Mesenchymal stem cell (in vitro differentiated cells and primary cell): Measurements from ENCODE around the gene RNF148.
"Not testable (repeated sequence)": the region's sequence is repeated elsewhere in the genome, so short reads cannot be mapped to it uniquely, and the experiment has no call there.

ENCODE experiments used
- DNase-seq: peaks from one replicate; pipeline ENCODE4 v3.0.0-alpha.2; 2013
- H2AFZ ChIP-seq: one replicate; pipeline ENCODE4 v1.6.1; 2013; ENCODE audit warnings: low read depth, mild to moderate bottlenecking, control low read depth, inconsistent platforms, low read length, moderate library complexity
- H2AK5ac ChIP-seq: 2 replicates; pipeline ENCODE4 v1.6.1; 2013; ENCODE audit warnings: low read length, moderate library complexity, mild to moderate bottlenecking, inconsistent platforms; ENCODE audit not compliant: severe bottlenecking
- H2BK120ac ChIP-seq: one replicate; pipeline ENCODE4 v1.6.1; 2013; ENCODE audit warnings: low read depth, mild to moderate bottlenecking, inconsistent platforms, low read length, moderate library complexity
- H2BK12ac ChIP-seq, 2 experiments: one replicate each; pipeline ENCODE4 v1.6.1; 2013; ENCODE audit warnings: inconsistent platforms in 2 of 2, low read length in 2 of 2, mild to moderate bottlenecking in 2 of 2, moderate library complexity in 2 of 2, control low read depth in 1 of 2
- H2BK15ac ChIP-seq: one replicate; pipeline ENCODE4 v1.6.1; 2013; ENCODE audit warnings: mild to moderate bottlenecking, low read depth, inconsistent platforms; ENCODE audit not compliant: poor library complexity, severe bottlenecking
- H2BK5ac ChIP-seq: 2 replicates; pipeline ENCODE4 v1.6.1; 2013; ENCODE audit warnings: low read depth, mild to moderate bottlenecking, low read length, control low read depth, inconsistent platforms; ENCODE audit not compliant: poor library complexity, severe bottlenecking
- H3K14ac ChIP-seq, 2 experiments: one replicate each; pipeline ENCODE4 v1.6.1; 2013; ENCODE audit warnings: inconsistent platforms in 2 of 2, low read length in 2 of 2, control low read depth in 1 of 2, mild to moderate bottlenecking in 1 of 2, moderate library complexity in 1 of 2
- H3K18ac ChIP-seq, 2 experiments: one replicate each; pipeline ENCODE4 v1.6.1; 2013; ENCODE audit warnings: inconsistent platforms in 2 of 2, low read length in 2 of 2, control low read depth in 1 of 2, low read depth in 1 of 2, mild to moderate bottlenecking in 1 of 2
- H3K23ac ChIP-seq, 2 experiments: one replicate each; pipeline ENCODE4 v1.6.1; 2013; ENCODE audit warnings: inconsistent platforms in 2 of 2, low read length in 2 of 2, mild to moderate bottlenecking in 2 of 2, moderate library complexity in 2 of 2, control low read depth in 1 of 2
- H3K27ac ChIP-seq: 2 replicates; pipeline ENCODE4 v1.5.1; 2013; ENCODE audit warnings: mild to moderate bottlenecking, moderate library complexity, low read length, control low read depth, inconsistent platforms; ENCODE audit not compliant: poor library complexity, severe bottlenecking
- H3K27me3 ChIP-seq, 2 experiments: 2 replicates each; pipeline versions ENCODE4 v1.6.1 to v1.7.0; 2013; ENCODE audit warnings: low read length in 2 of 2, mild to moderate bottlenecking in 2 of 2, moderate library complexity in 2 of 2, control low read depth in 1 of 2, inconsistent platforms in 1 of 2; ENCODE audit not compliant: control insufficient read depth in 1 of 2, insufficient read depth in 1 of 2
- H3K36me3 ChIP-seq, 2 experiments: 2 replicates each; pipeline versions ENCODE4 v1.6.1 to v1.7.0; 2013; ENCODE audit warnings: low read length in 2 of 2, control low read depth in 1 of 2, inconsistent platforms in 1 of 2, low read depth in 1 of 2, mild to moderate bottlenecking in 1 of 2; ENCODE audit not compliant: insufficient read depth in 2 of 2, control insufficient read depth in 1 of 2
- H3K4ac ChIP-seq, 2 experiments: one replicate each; pipeline ENCODE4 v1.6.1; 2013; ENCODE audit warnings: inconsistent platforms in 2 of 2, low read length in 2 of 2, mild to moderate bottlenecking in 2 of 2, moderate library complexity in 2 of 2, control low read depth in 1 of 2, low read depth in 1 of 2
- H3K4me1 ChIP-seq: 2 replicates; pipeline ENCODE4 v1.6.1; 2013; ENCODE audit warnings: low read depth, low read length, control low read depth; ENCODE audit not compliant: control insufficient read depth, insufficient read depth
- H3K4me2 ChIP-seq: 2 replicates; pipeline ENCODE4 v1.6.1; 2013; ENCODE audit warnings: low read length, mild to moderate bottlenecking, inconsistent platforms; ENCODE audit not compliant: poor library complexity, severe bottlenecking
- H3K4me3 ChIP-seq, 2 experiments: 2 replicates each; pipeline versions ENCODE4 v1.5.1 to v1.7.0; 2013; ENCODE audit warnings: low read length in 2 of 2, mild to moderate bottlenecking in 2 of 2, control low read depth in 1 of 2, low read depth in 1 of 2; ENCODE audit not compliant: insufficient read depth in 1 of 2
- H3K79me1 ChIP-seq: replicated peaks from 2 replicates; pipeline ENCODE4 v1.6.1; 2013; ENCODE audit warnings: mild to moderate bottlenecking, control low read depth, low read length, inconsistent platforms; ENCODE audit not compliant: poor library complexity, severe bottlenecking
- H3K9ac ChIP-seq: 2 replicates; pipeline ENCODE4 v1.7.0; 2013; ENCODE audit warnings: mild to moderate bottlenecking, low read length, moderate library complexity
- H3K9me3 ChIP-seq: 2 replicates; pipeline ENCODE4 v1.7.0; 2013; ENCODE audit warnings: mild to moderate bottlenecking, low read length; ENCODE audit not compliant: control insufficient read depth
- H4K8ac ChIP-seq: one replicate; pipeline ENCODE4 v1.6.1; 2013; ENCODE audit warnings: inconsistent platforms, mild to moderate bottlenecking, low read length, moderate library complexity
- H4K91ac ChIP-seq: one replicate; pipeline ENCODE4 v1.6.1; 2013; ENCODE audit warnings: mild to moderate bottlenecking, low read length, inconsistent platforms
- WGBS: methylation state at CpG from one replicate; pipeline ENCODE4 v1.1.7; 2013; ENCODE audit warnings: mixed read lengths; 5-methylcytosine and 5-hydroxymethylcytosine counted together

Gene RNF148

DNA sequence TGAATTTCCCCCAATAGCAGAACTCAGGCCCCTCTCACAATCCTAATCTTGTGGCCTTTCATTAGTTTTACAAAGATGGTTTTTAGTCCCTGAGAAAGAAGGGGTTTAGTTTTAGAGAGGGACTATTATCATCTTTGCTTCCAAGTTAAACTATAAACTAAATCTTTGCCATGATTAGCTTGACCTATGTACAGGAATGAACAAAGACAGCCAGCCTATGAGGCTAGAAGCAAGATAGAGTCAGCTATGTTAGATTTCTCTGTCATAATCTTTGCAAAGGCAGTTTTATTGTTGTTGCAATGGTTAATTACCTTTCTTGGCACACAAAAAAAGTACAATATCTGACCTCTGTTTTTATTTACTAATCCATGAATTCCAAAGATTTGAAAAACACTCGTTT lies 22.9 kb downstream of the RNF148 start:
- no peaks in the 10 kb centered on the region for H3K36me3 ChIP-seq
- peak overlapping the region; percentile 73 for H3K27ac ChIP-seq
- H3K27me3 ChIP-seq: no peaks in the 10 kb centered on the region
- no peak overlapping the region for H2BK15ac ChIP-seq
- no peak overlapping the region for H3K23ac ChIP-seq
- no peak overlapping the region for H3K14ac ChIP-seq
- H3K4me1 ChIP-seq: peaks cover 1% of the 10 kb centered on the region
- H2BK120ac ChIP-seq: no peak overlapping the region
- no peak overlapping the region for H2AK5ac ChIP-seq
- no peak overlapping the region for H2BK5ac ChIP-seq
- no peak overlapping the region for H3K4ac ChIP-seq
- H3K18ac ChIP-seq: no peak overlapping the region
- H2BK12ac ChIP-seq: no peak overlapping the region
- no peak overlapping the region for H2AFZ ChIP-seq
- no peak for DNase-seq
- no peak overlapping the region for H3K4me2 ChIP-seq
- H3K9me3 ChIP-seq: no peaks in the 10 kb centered on the region
- H4K91ac ChIP-seq: no peak overlapping the region
- H3K4me3 ChIP-seq: no peak overlapping the region
- no peak overlapping the region for H3K9ac ChIP-seq
- H3K79me1 ChIP-seq: no peaks in the 10 kb centered on the region
- H4K8ac ChIP-seq: no peak overlapping the region
- 100% methylated on average over 1 of the region's 1 CpG for WGBS

GRCh38 chr7:122679269-122679709 lies 23.4 kb downstream of the RNF148 start:
- H2BK120ac ChIP-seq, H3K9me3 ChIP-seq, DNase-seq, H3K18ac ChIP-seq, H3K23ac ChIP-seq, H2BK5ac ChIP-seq, H3K4me3 ChIP-seq, H3K36me3 ChIP-seq, H4K8ac ChIP-seq, H3K27me3 ChIP-seq, H3K4ac ChIP-seq, H3K4me2 ChIP-seq, H2AK5ac ChIP-seq, H2AFZ ChIP-seq, H2BK12ac ChIP-seq, H3K79me1 ChIP-seq, H3K4me1 ChIP-seq, H3K14ac ChIP-seq, H2BK15ac ChIP-seq, H4K91ac ChIP-seq, H3K9ac ChIP-seq: not testable (repeated sequence)
- H3K27ac ChIP-seq: peak overlapping the region; percentile 73
- 56% methylated on average over 9 of the region's 9 CpGs for WGBS

DNA sequence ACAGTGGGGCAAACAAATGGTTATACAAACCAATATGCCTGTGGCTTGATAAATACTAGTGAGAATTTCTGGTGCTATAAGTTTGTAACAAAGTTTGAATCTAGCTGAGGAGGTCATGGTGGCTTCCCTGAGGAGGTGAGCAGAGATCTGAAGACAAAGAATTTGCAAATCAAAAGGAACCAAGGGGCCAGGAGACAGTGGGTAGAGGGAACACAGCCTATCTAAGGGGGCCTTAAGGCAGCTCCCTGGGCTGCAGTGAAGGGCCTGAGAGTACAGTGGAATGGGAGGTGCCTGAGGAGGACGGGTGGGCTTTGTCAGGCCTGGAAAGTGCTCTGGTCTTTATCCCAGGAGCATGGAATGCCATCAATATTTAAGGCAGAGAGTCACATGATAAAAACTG lies 25.6 kb downstream of the RNF148 start:
- Histone ChIP-seq H2AK5ac (peak overlapping the region; percentile 69), H2BK15ac (no peak overlapping the region), H3K4me1 (peaks cover 1% of the 10 kb centered on the region), H2BK12ac (no peak overlapping the region), H3K18ac (no peak overlapping the region), H2BK120ac (no peak overlapping the region), H3K4ac (no peak overlapping the region), H4K91ac (no peak overlapping the region), H3K14ac (no peak overlapping the region), H3K4me3 (no peak overlapping the region), H3K4me2 (no peak overlapping the region), H2AFZ (no peak overlapping the region), H3K36me3 (no peaks in the 10 kb centered on the region), H3K79me1 (no peaks in the 10 kb centered on the region), H3K27me3 (no peaks in the 10 kb centered on the region), H3K9me3 (no peaks in the 10 kb centered on the region), H2BK5ac (no peak overlapping the region), H3K9ac (no peak overlapping the region), H3K23ac (no peak overlapping the region), H3K27ac (no peak overlapping the region), H4K8ac (no peak overlapping the region)
- DNase-seq: no peak
- WGBS: 33% methylated on average over 1 of the region's 1 CpG

GRCh38 chr7:122676466-122676865 lies 26.3 kb downstream of the RNF148 start:
- H3K9me3 ChIP-seq: no peaks in the 10 kb centered on the region
- H3K4me1 ChIP-seq: peaks cover 1% of the 10 kb centered on the region
- H3K4me2 ChIP-seq: no peak overlapping the region
- no peak overlapping the region for H3K23ac ChIP-seq
- H2AK5ac ChIP-seq: no peak overlapping the region
- H3K18ac ChIP-seq: no peak overlapping the region
- H3K27me3 ChIP-seq: no peaks in the 10 kb centered on the region
- H3K9ac ChIP-seq: no peak overlapping the region
- no peaks in the 10 kb centered on the region for H3K79me1 ChIP-seq
- no peak overlapping the region for H3K4ac ChIP-seq
- H3K36me3 ChIP-seq: no peaks in the 10 kb centered on the region
- 97% methylated on average over 2 of the region's 2 CpGs for WGBS
- no peak overlapping the region for H2BK5ac ChIP-seq
- H2BK15ac ChIP-seq: no peak overlapping the region
- H3K4me3 ChIP-seq: no peak overlapping the region
- no peak overlapping the region for H2BK12ac ChIP-seq
- H4K91ac ChIP-seq: no peak overlapping the region
- no peak overlapping the region for H4K8ac ChIP-seq
- no peak for DNase-seq
- H3K14ac ChIP-seq: no peak overlapping the region
- H3K27ac ChIP-seq: no peak overlapping the region
- H2BK120ac ChIP-seq: no peak overlapping the region
- no peak overlapping the region for H2AFZ ChIP-seq
